GM21423 (cell line): Measurements from ENCODE around the gene C1QTNF8.
"Not testable (repeated sequence)": the region's sequence is repeated elsewhere in the genome, so short reads cannot be mapped to it uniquely, and the experiment has no call there.

ENCODE experiments used
- ATAC-seq: cut with Tn5 transposase; IDR thresholded peaks from one replicate; pipeline ENCODE4 v1.9.1; 2021; ENCODE audit warnings: mild to moderate bottlenecking, moderate library complexity; ENCODE audit not compliant: unreplicated experiment

C1QTNF8 gene

GRCh38 chr16:1095450-1096168, 435 bp downstream of the C1QTNF8 start:
- ATAC-seq, result no peak

- no peak for ATAC-seq
Measured at GRCh38 chr16:1094601-1095449, 1.2 kb downstream of the C1QTNF8 start.

GRCh38 chr16:1094124-1094479, 1.9 kb downstream of the C1QTNF8 start:
- ATAC-seq, result no peak

- no peak for ATAC-seq
Measured at GRCh38 chr16:1093284-1094123, 2.5 kb downstream of the C1QTNF8 start.

- ATAC-seq, result not testable (repeated sequence)
Measured at GRCh38 chr16:1092685-1093283, 3.3 kb downstream of the C1QTNF8 start.

- ATAC-seq, result no peak
Measured at GRCh38 chr16:1091992-1092552, 4.0 kb downstream of the C1QTNF8 start.

- ATAC-seq, result no peak
Measured at GRCh38 chr16:1090620-1091587, 5.1 kb downstream of the C1QTNF8 start.

DNA sequence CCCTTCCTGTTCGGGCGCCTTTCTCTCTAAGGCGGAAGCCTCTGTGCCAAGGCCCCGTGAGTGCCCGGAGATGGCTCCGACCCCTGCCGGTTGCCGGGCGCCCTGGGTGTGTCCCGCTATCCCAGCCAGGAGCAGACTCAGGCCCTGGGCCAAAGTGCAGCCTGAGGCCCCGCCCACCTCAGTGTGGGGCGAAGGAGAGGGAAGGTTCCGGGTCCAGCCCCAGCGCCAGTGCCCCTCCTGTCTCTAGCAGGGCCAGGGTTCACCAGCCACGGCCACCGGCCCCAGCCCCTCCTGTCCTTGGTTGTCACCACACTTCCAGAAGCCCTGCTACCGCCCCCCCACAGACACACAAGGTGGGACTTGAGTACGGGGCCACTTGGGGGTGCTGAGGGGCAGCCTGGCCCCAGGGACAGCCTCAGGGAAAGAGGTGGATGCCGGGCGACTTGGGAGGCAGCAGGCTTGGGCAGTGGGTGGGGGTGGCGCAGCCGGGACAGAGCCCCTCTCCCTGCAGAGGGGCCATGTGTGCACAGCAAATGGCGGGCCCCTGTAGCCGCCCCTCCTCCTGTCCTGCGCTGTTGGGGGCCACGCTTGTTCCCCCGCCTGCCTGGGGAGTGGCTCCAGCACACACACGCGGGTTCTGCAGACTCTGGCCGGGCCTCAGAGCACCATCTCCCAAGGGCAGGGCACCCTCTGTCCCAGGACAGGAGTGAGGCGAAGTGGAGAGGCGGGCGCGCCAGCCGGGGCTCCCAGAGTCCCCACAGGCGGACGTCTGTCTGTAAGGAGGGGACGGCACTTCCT, 6.0 kb downstream of the C1QTNF8 start:
- no peak for ATAC-seq

GRCh38 chr16:1089439-1089821, 6.6 kb downstream of the C1QTNF8 start:
- no peak for ATAC-seq

DNA sequence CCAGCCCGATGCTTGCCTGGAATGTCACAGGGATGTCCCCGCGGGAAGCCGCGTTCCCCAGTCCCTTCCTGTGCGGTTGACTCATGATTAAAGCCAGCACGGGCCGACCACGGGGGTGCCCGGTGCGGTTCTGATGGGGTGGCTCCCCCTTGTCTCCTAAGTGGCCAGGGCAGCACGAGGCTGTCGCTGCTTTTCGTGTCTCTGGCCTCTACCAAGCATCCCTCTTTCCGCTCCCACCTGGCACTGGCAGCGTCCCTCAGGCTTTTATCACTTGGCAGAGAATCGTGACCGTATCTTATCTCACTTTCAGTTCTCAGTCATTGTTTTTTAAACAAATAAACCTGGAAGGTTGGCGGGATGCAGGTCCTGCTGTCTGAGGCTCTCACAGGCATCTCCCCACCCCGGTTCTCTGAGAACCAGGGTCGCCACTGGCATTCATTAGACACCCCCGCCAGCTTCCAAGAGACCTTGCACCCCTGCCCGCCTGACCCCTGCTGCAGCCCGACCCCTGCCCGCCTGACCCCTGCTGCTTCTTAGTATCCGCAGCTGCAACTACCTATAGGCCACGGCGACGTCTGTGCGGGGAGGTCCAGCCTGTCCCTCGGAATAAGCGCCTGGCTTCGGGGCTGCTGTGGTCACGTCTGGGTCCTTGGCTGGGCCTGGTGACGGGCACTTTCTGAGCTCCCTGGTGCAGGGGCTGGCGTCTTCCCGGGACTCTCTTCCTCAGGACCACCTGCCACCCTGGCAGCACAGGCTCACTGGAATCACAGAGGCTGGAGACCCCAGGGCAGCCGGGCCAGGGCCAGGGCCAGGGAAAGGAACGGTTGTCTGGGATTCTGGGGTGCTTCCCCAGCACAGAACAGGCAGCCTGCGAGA, 7.5 kb downstream of the C1QTNF8 start:
- no peak for ATAC-seq

- ATAC-seq, result not testable (repeated sequence)
Measured at GRCh38 chr16:1086443-1086842, 9.6 kb downstream of the C1QTNF8 start.

GRCh38 chr16:1084971-1085370, 11.1 kb downstream of the C1QTNF8 start:
- no peak for ATAC-seq

DNA sequence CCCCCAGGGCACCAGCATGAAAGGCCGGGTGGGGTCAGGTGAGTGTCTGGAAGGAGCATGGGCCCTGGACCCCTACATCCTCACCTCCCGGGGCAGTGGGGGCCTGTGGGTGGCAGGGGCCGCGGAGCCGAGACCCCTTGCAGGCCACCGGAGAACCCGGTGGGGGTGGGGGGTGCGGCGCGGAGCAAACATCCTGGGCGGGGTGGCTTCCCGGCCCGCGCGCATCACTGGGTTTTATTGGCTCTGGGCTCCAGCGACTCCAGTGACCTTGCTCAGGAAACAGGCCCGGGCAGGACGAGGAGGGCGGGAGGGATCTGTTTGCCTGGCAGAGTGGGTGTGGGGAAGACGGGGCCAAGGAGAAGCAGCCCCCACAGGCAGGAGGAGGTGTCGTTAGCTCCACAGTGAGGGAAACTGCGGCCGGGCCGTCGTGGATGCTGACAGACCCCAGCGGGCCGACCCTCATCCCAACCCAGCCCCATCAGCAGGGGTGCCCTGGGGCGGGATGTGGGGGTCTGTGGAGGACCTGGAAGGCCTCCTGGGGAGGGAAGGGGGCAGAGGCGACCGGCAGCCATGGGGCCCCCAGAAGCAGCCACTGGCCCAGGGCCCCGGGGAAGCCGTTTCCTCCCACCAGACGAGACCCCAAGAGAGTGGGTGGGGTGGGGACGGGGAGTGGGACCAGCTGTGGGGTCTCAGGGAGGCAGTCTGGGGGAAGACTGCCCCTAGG, 12.9 kb downstream of the C1QTNF8 start:
- no peak for ATAC-seq

GRCh38 chr16:1082266-1082951, 13.6 kb downstream of the C1QTNF8 start:
- ATAC-seq, result no peak

DNA sequence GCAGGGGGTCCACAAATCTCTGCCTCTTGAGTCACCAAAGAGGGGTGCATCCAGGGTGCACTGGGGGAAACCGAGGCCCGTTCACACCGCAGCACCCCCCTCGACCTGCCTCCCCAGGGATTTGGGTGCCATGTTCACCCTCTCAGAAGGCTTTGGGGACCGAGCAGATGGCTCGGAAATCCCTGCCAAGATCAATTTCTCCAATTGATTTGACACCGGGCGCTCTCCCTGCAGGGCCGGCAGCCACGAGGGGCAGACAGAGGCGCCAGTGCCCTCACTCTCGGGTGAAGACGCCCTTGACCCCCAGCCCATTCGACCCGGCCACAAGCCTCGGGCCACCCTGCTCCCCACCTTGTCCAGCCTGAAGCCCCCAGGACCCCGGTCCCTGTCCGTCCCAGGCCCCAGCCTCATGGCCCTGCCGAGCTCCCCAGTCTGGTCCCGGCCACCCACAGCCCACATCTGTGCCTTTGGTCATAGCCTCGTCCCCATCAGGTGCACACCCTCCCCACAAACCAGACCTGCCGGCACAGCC, 14.2 kb downstream of the C1QTNF8 start:
- no peak for ATAC-seq
